Femur (tissue), 1 donor: ENCODE measurements around the gene SETD2.

Experiments
- DNase-seq: peaks from one replicate; pipeline ENCODE4 v3.0.0-alpha.2; 2017

Gene SETD2

DNA sequence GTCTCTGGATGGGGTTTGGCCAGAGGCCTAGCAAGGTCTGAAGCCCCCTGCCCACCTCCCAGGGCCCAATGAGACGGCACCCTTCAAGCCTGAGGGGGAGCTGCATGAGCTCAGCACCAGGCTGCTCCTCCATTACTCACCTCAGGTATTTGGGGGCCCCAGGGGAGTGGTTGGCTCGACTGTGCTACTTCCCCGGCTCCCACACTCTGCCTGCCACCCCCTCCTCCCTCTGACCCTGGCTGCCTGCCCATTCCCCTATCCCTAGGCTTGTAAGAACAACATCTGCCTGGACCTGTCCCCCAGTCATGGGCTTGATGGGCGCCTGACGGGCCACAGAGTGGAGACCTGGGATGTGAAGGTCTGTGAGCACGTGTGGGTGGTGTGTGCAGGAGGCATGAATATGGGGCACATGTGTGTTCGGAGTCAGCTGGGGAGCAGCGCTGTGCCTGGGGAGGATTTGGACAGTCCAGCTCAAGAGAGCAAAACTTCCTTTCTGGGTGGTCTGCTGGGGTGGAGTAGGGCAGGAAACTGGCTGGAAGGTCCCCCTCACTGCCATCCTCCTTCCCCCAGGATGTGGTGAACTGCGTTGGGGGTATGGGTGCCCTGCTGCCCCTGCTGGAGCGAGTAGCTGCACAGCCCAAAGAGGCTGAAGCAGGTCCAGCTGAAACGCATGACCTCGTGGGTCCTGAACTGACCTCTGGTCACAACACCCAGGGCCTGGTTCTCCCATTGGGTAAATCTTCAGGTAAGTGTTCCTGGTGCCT lies 167.0 kb downstream of the SETD2 start:
- DNase-seq, result no peak

DNA sequence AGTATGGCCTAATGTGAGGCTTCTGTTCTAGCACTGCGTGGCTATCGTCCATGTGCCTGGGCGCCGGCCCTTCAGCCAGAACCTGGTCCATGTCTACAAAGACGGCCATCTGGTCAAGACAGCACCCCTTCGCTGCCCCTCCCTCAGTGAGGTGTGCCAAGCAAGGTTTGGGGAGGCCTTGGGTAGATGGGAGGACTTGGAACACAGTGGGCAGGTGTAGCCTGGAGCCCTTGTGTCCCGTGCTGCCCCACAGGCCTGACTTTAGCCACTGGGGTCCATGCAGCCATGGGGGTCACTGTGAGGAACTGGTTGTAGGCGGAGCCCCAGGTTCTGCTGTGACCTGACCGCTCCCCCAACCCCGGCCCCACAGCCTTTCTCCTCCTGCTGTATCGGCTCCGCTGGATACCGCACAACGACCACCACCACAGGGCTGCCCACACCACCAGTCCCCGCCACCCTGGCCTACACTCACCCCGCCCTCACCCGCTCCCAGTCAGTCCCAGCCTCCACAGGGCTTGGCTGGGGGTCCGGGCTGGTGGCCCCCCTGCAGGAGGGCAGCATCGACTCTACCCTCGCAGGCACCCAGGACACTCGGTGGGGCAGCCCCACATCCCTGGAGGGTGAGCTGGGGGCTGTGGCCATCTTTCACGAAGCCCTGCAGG lies 167.9 kb downstream of the SETD2 start:
- no peak for DNase-seq

DNA sequence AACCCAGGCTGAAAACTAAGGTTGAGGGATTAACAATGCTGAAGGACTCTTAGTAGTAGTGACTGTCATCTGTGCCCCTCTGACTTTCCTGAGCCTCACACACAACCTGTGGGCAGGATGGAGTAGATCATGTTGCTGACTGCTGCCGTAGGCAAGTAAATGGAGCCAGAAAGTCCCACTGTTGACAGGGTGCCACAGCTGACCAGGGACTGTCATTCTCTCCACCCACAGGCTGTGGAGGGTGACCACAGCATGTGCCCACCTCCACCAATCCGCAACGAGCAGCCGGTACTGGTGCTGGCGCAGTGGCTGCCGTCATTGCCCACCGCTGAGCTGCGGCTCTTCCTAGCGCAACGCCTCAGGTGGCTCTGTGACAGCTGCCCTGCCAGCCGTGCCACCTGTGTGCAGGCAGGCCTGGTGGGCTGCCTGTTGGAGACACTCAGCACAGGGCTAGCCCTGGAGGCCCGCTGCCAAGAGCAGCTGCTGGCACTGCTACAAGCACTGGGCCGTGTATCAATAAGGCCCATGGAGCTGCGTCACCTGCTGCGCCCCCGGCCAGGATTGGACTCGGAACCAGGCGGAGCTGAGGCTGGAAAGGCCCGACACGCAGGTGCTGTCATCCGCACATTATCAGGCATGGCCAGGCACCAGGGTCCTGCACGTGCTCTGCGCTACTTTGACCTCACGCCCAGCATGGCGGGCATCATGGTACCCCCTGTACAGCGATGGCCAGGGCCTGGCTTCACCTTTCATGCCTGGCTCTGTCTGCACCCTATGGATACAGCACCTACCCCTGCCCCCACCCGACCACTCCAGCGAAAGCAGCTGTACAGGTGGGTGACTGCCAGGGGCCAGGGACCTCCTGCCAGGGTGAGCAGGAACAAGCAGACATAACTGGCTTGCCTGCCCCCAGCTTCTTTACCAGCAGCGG lies 168.8 kb downstream of the SETD2 start:
- DNase-seq, result no peak

DNA sequence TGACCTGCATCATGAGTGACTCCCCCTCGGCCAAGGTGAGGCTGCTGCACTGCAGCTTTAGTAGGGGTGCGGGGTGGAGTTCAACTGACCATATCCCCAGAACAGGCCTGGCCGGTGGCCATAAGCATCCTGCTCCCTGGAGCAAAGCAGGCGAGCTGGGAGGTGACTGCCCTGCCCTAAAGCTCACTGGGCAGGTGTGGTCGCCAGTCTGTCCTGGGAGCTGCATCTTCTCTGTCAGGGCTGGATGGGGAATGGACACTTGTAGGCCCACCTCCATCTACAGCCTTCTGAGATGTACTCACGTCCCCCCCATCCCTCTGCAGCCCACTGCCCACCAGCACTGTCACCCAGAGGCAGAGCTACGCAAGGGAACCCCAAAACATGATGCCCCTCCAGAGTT lies 169.9 kb downstream of the SETD2 start:
- DNase-seq, result no peak

DNA sequence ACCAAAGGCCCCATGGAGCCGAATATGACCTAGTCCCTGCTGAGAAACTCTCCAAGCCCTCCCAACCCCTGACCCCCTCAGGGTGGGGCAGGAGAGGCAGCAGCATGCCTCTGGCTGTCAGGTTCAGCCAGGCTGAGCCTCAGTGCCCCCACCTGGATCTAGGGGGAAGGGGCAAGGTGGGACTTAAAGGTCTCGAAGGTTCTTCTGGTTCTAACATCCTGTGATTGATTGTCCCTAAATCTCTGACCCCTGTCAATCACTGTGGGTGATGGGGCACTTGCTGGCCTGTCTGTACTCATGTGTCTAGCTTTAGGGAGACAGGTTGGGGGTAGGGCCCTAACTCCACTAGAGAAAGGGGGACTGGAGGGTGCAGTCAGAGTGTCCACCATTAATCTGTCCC lies 170.6 kb downstream of the SETD2 start:
- no peak for DNase-seq

DNA sequence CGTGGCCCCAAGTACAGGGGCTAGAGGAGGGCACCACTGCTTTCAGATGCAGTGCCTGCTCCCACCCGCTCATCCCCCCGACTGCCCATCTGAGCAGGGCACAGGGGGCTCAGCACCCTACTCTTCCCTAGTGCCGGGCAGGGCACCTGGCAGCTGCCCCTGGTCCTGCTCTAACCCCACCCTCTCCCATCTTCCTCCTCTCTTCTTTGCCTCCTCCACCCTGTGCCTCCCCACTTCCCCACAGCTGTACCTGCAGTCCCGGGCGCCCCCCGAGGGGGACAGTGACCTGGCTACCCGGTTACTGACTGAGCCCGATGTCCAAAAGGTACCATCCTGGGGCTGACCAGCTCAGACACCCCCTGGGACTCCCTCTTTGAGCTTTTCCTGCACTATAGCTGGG lies 171.7 kb downstream of the SETD2 start:
- DNase-seq, result no peak

DNA sequence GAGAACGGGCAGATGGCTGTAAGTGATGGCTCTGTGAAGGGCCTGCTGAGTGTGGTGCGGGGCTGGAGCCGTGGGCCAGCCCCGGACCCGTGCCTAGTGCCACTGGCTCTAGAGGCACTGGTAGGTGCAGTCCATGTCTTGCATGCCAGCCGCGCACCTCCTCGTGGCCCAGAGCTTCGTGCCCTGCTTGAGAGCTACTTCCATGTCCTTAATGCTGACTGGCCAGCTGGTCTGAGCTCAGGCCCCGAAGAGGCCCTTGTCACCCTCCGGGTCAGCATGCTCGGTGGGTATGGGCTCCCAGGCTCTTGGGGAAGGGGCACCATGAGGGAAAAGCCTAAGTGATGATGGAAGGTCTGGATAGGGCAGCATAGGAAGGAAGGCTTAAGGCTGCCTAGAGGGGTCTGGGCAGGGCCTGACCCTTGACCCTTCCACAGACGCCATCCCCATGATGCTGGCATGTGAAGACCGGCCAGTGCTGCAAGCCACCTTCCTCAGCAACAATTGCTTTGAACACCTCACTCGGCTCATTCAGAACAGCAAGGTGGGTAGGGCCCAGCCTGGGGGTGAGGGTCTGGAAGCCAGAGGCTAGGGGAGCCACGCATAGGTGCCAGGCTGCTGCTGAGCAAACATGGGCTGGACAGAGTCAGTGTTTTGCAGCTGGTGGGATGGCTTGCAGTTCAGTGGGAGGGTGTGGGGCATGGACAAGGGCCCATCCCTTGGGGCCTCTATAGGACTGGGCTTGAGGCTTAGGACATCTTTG lies 172.3 kb downstream of the SETD2 start:
- DNase-seq, result no peak

DNA sequence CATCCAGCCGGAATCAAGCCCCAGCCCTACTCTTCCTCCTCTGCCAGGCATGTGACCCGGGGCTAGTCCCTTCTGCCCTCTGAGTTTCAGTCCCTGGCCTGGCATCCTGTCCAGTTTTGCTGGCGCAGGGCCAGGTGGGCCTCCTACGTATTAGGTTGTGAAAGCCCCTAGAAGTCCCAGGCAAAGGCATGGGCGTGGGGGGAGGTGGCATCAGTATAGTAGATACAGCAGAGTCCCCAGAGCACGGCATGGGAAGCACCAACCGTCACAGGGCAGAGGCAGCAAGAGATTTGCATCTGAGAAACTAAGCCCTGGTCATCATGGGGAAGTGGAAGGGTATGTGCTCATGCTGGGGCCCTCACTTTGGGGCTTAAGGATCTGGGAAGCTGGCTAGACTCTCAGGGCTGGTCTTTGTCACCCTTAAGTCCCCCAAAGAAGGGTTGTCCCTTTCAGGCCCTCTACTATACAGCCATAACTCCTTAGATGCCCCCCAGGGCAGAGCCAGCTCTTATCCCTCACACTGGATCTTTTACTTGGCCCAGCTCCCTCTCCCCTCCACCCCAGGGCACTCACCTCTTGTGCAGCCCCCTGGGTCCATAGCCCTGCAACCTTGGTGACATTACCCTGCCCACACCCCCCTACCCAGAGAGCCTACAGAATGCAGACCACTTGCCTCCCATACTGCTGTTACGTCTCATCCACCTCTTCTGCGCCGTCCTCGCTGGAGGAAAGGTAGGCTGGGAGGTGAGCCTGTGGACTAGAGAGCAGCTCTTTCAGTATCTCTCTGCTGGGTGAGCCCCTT lies 173.1 kb downstream of the SETD2 start:
- DNase-seq, result no peak

DNA sequence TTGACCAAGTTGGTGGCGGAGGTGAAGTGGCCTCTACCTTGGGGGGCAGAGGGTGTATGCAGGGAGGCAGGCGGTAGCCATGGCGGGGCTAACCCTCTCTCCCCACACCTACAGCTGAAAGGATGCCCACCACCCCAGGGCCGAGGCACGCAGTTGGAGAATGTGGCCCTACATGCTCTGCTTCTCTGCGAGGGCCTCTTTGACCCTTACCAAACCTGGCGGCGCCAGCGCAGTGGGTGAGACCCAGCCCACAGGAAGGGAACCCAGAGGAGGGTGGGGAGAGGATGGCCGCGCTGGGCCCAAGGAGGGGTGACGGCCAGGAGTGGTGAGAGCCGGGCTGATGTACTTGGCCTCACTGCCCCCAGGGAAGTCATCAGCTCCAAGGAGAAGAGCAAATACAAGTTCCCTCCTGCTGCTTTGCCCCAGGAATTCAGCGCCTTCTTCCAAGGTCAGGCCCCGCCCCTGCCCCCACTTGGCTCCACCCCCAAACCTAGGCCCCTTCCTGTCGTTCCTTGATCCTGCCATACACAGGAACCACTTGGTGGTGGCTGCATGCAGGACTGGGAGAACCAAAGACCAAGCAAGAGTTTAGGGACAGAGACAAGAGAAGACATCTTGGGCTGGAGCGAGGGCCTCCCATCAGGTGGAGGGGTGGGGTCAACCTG lies 174.6 kb downstream of the SETD2 start:
- no peak for DNase-seq

DNA sequence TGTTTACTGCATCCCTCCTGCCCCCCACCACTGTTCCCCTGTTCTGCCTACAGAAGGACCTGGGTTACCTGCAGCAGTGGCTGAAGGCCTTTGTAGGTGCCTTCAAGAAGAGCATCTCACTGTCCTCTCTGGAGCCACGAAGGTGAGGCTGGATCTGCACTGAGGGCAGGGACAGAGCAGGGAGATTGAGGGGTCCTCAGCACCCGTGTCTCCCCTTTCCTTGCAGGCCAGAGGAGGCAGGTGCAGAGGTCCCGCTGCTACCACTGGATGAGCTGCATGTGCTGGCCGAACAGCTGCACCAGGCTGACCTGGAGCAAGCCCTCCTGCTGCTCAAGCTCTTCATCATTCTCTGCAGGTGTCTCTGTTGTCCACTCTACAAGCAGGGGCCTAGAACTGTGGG lies 175.3 kb downstream of the SETD2 start:
- DNase-seq, result no peak

DNA sequence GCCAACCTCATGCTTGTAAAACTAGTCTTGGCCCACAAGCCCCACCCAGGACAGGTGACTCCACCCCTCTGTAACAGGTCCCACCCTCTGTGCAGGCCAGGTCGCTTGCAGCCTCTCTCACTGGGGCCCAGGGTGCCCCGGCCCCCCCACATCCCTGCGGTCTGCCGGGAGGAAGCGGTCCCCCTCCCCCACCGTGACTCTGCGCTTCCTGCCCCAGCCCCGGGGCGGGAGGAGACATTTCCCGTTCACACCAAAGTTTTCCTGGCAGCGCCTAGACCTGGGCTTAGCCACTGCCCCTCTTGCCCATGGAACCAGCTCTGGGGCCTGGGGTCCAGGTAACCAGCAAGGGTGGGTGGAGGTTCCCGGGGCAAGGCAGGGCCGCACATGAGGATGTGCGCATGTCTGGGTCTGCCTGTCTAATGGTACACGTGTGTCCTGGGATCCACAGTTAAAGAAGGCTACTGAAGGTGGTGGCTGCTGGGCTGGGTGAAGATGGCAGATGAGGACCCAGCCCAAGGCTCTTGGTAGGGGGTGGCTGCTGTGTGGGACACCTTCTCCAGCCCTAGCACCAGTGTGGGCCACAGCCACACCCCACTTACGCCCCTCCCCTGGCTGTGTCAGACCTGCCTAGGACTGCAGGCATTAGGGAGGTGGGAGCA lies 176.0 kb downstream of the SETD2 start:
- DNase-seq, result peak; percentile 72

DNA sequence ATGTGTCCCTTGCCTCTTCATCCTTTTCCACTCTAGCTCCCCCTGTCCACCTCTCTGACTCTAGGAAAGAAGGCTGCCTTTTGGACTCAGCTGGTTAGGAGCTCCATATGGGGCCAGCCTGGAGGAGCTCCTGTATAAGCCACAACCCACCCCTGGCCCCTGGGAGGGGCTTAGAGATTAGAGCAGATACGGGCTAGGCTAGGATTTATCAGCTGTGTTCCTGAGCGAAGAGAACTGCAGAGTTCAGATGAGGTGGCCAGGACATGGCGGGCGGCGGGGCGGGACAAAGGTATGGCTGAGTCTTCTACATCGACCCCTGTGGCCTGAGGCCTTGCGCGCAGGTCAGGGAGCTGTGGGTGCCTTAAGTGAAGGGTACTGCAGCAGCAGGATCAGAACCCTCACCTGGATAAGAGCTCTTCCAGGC lies 176.6 kb downstream of the SETD2 start:
- DNase-seq, result no peak

DNA sequence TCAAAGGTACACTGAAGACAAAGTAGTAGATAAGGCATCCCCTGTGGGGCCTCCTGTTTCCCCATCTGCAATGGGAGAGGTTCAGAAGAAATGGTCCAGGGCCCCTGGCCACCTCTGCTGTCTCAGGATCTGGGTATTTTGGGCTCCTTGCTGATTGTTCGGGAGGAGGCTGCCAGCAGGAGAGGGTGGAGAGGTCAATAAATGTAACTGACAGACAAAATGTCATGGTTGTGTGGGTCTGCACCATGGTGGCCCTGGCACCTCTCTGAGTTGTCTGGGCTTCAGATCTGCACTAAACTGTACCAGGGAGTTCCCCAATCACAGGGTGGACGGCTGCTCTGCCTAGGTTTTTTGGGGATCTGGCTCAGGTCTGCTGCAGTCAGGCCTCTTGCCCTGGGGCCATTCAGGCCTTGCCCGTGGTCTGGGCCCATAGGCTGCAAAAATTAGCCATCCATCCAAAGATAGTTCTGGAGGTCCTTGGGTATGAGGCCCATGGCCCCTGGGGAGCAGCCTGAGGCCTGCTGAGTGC lies 177.1 kb downstream of the SETD2 start:
- no peak for DNase-seq

DNA sequence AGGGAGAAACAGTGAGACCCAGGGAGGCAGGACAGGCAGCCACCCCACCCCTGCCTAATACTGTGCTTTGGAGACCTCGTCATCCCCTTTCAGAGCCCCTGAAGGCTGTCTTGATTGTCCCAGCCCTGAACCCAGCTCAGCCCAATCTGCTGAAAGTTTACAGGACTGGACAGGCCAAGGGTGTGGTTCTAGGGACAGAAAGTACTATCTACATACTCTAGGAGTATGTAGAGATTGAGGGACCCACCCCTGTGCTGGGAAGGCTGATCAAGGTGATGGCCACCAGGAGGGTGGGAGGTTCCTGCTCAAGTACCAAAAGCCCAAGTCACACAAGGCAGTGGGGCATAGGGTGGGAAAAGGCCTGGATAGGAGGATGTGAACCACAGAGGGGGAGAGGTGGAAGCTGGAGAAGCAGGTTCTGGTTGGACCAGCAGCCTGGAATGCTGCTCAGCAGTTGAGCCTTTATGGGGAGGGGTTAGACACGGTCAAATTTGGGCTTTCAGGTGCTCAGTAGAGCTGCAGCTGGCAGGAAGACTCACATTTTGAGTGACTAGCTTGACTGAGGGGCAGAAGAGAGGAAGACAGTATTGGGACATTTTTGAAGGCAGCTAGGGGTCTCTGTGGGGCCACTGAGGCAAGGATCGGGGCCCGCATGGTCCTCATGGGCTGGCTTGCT lies 177.7 kb downstream of the SETD2 start:
- DNase-seq, result no peak

DNA sequence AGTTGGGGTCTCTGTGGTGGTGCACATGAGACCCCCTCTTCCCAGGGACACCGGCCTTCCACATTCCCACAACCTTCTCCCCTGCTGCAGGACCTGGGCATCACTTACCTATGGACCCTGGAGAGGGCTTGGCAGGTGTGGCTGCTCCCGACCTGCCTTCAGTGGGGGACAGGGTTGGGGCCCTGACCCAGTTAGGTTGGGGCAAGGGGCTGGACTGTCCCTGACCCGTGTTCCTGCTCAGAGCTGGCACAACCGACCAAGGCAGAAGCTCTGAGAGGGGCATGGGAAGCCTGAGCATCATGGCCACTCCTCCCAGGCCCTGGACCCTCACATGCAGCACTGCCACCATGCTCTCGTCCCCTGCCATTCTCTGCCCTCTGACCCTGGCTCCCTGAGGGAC lies 178.3 kb downstream of the SETD2 start:
- DNase-seq, result no peak

DNA sequence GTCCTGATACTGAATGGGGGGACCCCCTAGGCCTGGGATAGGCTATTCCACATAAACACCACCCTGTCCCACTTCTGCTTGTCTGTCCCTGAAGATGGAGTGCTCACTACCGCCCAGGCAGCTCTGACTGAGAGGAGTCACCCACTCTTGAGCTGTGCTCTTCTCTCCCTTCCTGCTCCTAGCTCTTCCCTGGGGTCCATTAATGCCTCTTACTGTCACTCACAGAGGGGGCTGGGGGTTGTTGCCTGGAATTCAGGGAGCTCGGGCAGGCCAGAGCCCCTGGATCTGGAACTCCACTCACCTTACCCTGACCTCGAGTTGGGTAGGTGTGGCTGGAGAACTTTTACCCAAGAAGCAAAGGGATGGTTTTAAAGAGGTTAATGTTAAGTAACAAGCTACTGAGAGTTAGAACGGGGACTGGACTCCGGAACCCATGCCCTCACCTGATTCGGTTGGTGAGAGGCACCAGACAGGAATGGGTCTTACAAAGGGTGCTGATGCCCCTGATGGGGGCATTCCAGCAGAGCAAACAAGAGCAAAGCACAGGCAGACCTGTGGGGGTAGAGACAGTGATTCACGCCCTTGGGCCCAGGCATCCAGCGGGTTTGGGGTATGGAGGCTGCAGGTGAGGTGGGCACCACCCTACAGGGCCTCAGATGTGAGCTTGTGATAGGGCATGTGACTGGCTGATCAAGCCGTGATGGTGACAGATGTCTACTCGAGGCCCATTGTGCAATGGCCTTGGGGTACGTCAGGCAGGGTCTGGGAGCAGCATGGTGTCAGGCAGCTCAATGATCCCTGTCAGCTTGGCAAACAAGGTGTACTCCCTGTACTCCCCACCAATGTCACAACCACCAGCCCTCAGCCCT lies 179.1 kb downstream of the SETD2 start:
- no peak for DNase-seq

DNA sequence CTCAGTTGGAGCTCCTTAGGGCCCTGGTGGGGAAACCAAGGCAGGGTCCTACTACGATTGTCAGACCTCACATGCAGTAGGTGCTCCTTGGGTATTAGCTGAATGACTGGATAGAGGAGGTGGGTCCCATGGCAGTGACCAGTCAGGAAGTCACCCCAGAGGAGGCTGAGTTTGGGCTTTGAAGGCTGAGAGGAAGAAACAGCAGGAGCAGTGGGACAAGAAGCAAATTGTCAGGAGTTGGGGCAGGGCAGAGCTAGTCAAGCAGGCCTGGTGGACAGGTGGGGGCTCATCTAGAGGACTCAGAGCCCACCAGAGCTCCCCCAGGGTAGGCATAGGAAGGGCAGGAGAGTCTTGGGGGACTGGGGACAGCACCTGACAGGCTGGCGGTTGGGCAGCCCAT lies 181.4 kb downstream of the SETD2 start:
- DNase-seq, result no peak

DNA sequence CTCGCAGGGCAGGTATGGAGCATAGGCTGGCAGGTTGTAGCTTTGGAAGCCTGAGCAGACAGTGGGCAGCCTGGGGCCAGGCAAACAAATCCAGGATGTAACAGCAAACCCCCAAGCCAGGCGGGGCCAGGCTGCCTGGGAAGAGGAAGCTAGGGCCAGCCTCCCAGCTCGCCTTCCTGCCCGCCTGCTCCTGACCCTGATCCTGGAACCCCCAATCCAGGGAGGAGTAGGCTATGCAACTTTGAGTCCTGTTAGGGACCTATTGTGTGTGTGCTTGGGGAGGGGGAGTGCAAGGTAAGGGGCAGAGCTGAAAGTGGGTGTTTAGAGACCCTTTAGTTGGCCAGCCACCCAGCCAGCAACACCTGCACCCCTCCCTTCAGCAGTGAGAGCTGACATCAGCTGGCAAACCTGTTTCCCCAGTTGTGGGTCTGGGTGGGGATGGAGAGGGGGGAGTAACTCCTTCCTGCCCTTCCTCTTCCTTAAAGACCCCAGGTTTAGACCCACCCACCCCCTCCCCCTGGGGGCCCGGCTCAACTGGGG lies 181.9 kb downstream of the SETD2 start:
- DNase-seq, result no peak
